H9 (cell line): ENCODE results near the gene CFAP97D2. TPM values are rescaled to one million over a fixed set of nuclear protein-coding genes. Genes with fewer than 3 reads are reported as not detected.
A peak's percentile ranks its signal among the peaks of the same experiment; 100 is the strongest.

Source experiments
- DNase-seq: peaks from one replicate; pipeline ENCODE4 v3.0.0-alpha.2; 2017
- H2AFZ ChIP-seq: one replicate; pipeline ENCODE4 v1.6.1; 2013; ENCODE audit warnings: mild to moderate bottlenecking, low read length, control low read depth, moderate library complexity
- H2AK5ac ChIP-seq: 2 replicates; pipeline ENCODE4 v1.6.1; 2013; ENCODE audit warnings: low read length, control low read depth, mixed read lengths; ENCODE audit not compliant: insufficient read length
- H2BK120ac ChIP-seq: one replicate; pipeline ENCODE4 v1.6.1; 2013; ENCODE audit warnings: low read depth, mild to moderate bottlenecking, low read length, control low read depth, inconsistent platforms; ENCODE audit not compliant: poor library complexity, severe bottlenecking
- H2BK12ac ChIP-seq: 2 replicates; pipeline ENCODE4 v1.6.1; 2013; ENCODE audit warnings: low read length, control low read depth, mixed read lengths, low read depth; ENCODE audit not compliant: insufficient read length
- H2BK15ac ChIP-seq: 2 replicates; pipeline ENCODE4 v1.6.1; 2013; ENCODE audit warnings: low read depth, low read length, control low read depth
- H2BK20ac ChIP-seq: one replicate; pipeline ENCODE4 v1.6.1; 2013; ENCODE audit warnings: low read depth, mild to moderate bottlenecking, low read length, control low read depth, inconsistent platforms; ENCODE audit not compliant: poor library complexity, severe bottlenecking
- H2BK5ac ChIP-seq: 2 replicates; pipeline ENCODE4 v1.6.1; 2013; ENCODE audit warnings: low read length, control low read depth, mixed read lengths; ENCODE audit not compliant: insufficient read length
- H3K14ac ChIP-seq: 2 replicates; pipeline ENCODE4 v1.6.1; 2013; ENCODE audit warnings: low read length, control low read depth; ENCODE audit not compliant: insufficient read depth
- H3K18ac ChIP-seq: 2 replicates; pipeline ENCODE4 v1.6.1; 2013; ENCODE audit warnings: low read depth, mild to moderate bottlenecking, mixed read lengths, low read length, control low read depth; ENCODE audit not compliant: insufficient read length
- H3K23ac ChIP-seq: 2 replicates; pipeline ENCODE4 v1.6.1; 2013; ENCODE audit warnings: low read length, control low read depth, mixed read lengths, low read depth; ENCODE audit not compliant: insufficient read length
- H3K23me2 ChIP-seq: 2 replicates; pipeline ENCODE4 v1.6.1; 2013; ENCODE audit warnings: low read depth, mild to moderate bottlenecking, mixed read lengths, low read length, control low read depth; ENCODE audit not compliant: insufficient read length, poor library complexity, severe bottlenecking
- H3K27ac ChIP-seq: 2 replicates; pipeline ENCODE4 v1.5.1; 2013; ENCODE audit warnings: low read length, control low read depth, mixed read lengths, low read depth; ENCODE audit not compliant: insufficient read length
- H3K27me3 ChIP-seq: 2 replicates; pipeline ENCODE4 v1.6.1; 2013; ENCODE audit warnings: low read length, control low read depth, inconsistent platforms; ENCODE audit not compliant: insufficient read depth
- H3K4ac ChIP-seq: 2 replicates; pipeline ENCODE4 v1.6.1; 2013; ENCODE audit warnings: low read depth, mild to moderate bottlenecking, control low read depth, inconsistent platforms, low read length, moderate library complexity
- H3K4me1 ChIP-seq: 2 replicates; pipeline ENCODE4 v1.6.1; 2013; ENCODE audit warnings: low read length, control low read depth, inconsistent platforms; ENCODE audit not compliant: insufficient read depth
- H3K4me2 ChIP-seq: 2 replicates; pipeline ENCODE4 v1.6.1; 2013; ENCODE audit warnings: low read length, control low read depth, mixed read lengths; ENCODE audit not compliant: insufficient read length, insufficient read depth
- H3K56ac ChIP-seq: 2 replicates; pipeline ENCODE4 v1.6.1; 2013; ENCODE audit warnings: low read depth, mild to moderate bottlenecking, mixed read lengths, low read length, control low read depth; ENCODE audit not compliant: insufficient read length
- H3K79me1 ChIP-seq: 2 replicates; pipeline ENCODE4 v1.6.1; 2013; ENCODE audit warnings: low read depth, mild to moderate bottlenecking, moderate library complexity, low read length, control low read depth, inconsistent platforms; ENCODE audit not compliant: insufficient read depth, poor library complexity, severe bottlenecking
- H3K79me2 ChIP-seq: 2 replicates; pipeline ENCODE4 v1.6.1; 2013; ENCODE audit warnings: low read length, control low read depth, inconsistent platforms; ENCODE audit not compliant: insufficient read depth
- H3K9ac ChIP-seq: 2 replicates; pipeline ENCODE4 v1.6.1; 2013; ENCODE audit warnings: low read length, control low read depth, mixed read lengths; ENCODE audit not compliant: insufficient read length; ENCODE audit errors: extremely low read depth
- H3K9me3 ChIP-seq: one replicate; pipeline ENCODE4 v1.6.1; 2013; ENCODE audit warnings: low read depth, low read length, inconsistent platforms; ENCODE audit not compliant: control insufficient read depth
- H3T11ph ChIP-seq: one replicate; pipeline ENCODE4 v1.6.1; 2013; ENCODE audit warnings: mild to moderate bottlenecking, low read length, control low read depth, inconsistent platforms
- H4K20me1 ChIP-seq: one replicate; pipeline ENCODE4 v1.6.1; 2013; ENCODE audit not compliant: control insufficient read depth, insufficient read length, insufficient read depth
- H4K5ac ChIP-seq: 2 replicates; pipeline ENCODE4 v1.6.1; 2013; ENCODE audit warnings: low read depth, mild to moderate bottlenecking, mixed read lengths, low read length, control low read depth; ENCODE audit not compliant: insufficient read length
- H4K8ac ChIP-seq: replicated peaks from 2 replicates; pipeline ENCODE4 v1.6.1; 2013; ENCODE audit warnings: low read length, control low read depth, mixed read lengths, low read depth; ENCODE audit not compliant: insufficient read length
- H4K91ac ChIP-seq: 2 replicates; pipeline ENCODE4 v1.6.1; 2013; ENCODE audit warnings: low read depth, mild to moderate bottlenecking, moderate library complexity, mixed read lengths, low read length, control low read depth; ENCODE audit not compliant: insufficient read length
- H3K27ac Mint-ChIP-seq, 3 experiments: 2 replicates in 2 of 3; 3 replicates in 1 of 3; pipeline ENCODE4 v1.8.0; 2020 to 2021; ENCODE audit warnings: mixed read lengths in 3 of 3, mild to moderate bottlenecking in 1 of 3, moderate library complexity in 1 of 3
- H3K27me3 Mint-ChIP-seq: 2 replicates; pipeline ENCODE4 v1.8.0; 2021; ENCODE audit warnings: low read depth, mild to moderate bottlenecking, moderate library complexity, mixed read lengths
- H3K36me3 Mint-ChIP-seq, 3 experiments: 2 replicates in 2 of 3; 3 replicates in 1 of 3; pipeline ENCODE4 v1.8.0; 2020 to 2021; ENCODE audit warnings: low read depth in 3 of 3, mixed read lengths in 3 of 3; ENCODE audit not compliant: insufficient read depth in 1 of 3
- H3K4me1 Mint-ChIP-seq, 2 experiments: 2 replicates each; pipeline ENCODE4 v1.8.0; 2020; ENCODE audit warnings: mixed read lengths in 2 of 2
- H3K4me3 Mint-ChIP-seq, 2 experiments: 2 replicates in 1 of 2; 3 replicates in 1 of 2; pipeline ENCODE4 v1.8.0; 2020 to 2021; ENCODE audit warnings: mild to moderate bottlenecking in 2 of 2, mixed read lengths in 2 of 2, moderate library complexity in 1 of 2
- H3K9me3 Mint-ChIP-seq, 2 experiments: 2 replicates in 1 of 2; 3 replicates in 1 of 2; pipeline ENCODE4 v1.8.0; 2020; ENCODE audit warnings: mild to moderate bottlenecking in 2 of 2, mixed read lengths in 2 of 2, moderate library complexity in 1 of 2
- WGBS: extraction: QIAGEN DNeasy Blood & Tissue Kit; methylation state at CpG from one replicate; pipeline ENCODE4 v1.1.7; 2013; ENCODE audit warnings: missing lambda C conversion rate, low lambda C conversion rate, mixed read lengths; ENCODE audit not compliant: insufficient read length; ENCODE audit errors: extremely low coverage; 5-methylcytosine and 5-hydroxymethylcytosine counted together
- total RNA-seq: library from RNA; stranded (reverse); gene quantifications from 2 replicates; pipeline ENCODE4 v1.2.1, GENCODE V29; 2021
- TF ChIP-seq, protein P1 (sequence below): fragments of 200-600 bp; sonication (generic); conservative IDR thresholded peaks from 3 replicates; pipeline ENCODE4 v1.8.0; 2021; ENCODE audit warnings: antibody characterized with exemption, mild to moderate bottlenecking

The CFAP97D2 gene
- total RNA-seq, 1 experiment from 2014 or later, result not detected

- no peak overlapping the region for H3T11ph ChIP-seq
- peak overlapping the region in 2 of 3 experiments; percentile 1 to 10; a peak in 2 of 7 replicates for H3K27ac Mint-ChIP-seq
- H4K8ac ChIP-seq, result no peak overlapping the region
- peaks cover 0 to 3% of the 10 kb centered on the region in 2 experiments; a peak in 2 of 5 replicates for H3K9me3 Mint-ChIP-seq
- no peaks in the 10 kb centered on the region for H3K27me3 ChIP-seq
- DNase-seq, result no peak
- H2BK15ac ChIP-seq, result no peak overlapping the region
- H3K4me1 ChIP-seq, result peaks cover 16% of the 10 kb centered on the region; the same call in 1 of the 2 replicates
- no peaks in the 10 kb centered on the region; the same call in 1 of the 2 replicates for H3K27me3 Mint-ChIP-seq
- H3K9me3 ChIP-seq, result no peaks in the 10 kb centered on the region
- H3K4me1 Mint-ChIP-seq, result peaks cover 54 to 56% of the 10 kb centered on the region in 2 experiments
- H3K23ac ChIP-seq, result no peak overlapping the region
- no peak overlapping the region for H2BK120ac ChIP-seq
- H3K4me2 ChIP-seq, result no peak overlapping the region
- no peaks in the 10 kb centered on the region for H3K23me2 ChIP-seq
- H2BK20ac ChIP-seq, result no peak overlapping the region
- H3K36me3 Mint-ChIP-seq, result no peaks in the 10 kb centered on the region
- no peak overlapping the region for H2AK5ac ChIP-seq
- no peak overlapping the region for H3K4ac ChIP-seq
- no peaks in the 10 kb centered on the region for H3K79me1 ChIP-seq
- TF ChIP-seq, protein P1, sequence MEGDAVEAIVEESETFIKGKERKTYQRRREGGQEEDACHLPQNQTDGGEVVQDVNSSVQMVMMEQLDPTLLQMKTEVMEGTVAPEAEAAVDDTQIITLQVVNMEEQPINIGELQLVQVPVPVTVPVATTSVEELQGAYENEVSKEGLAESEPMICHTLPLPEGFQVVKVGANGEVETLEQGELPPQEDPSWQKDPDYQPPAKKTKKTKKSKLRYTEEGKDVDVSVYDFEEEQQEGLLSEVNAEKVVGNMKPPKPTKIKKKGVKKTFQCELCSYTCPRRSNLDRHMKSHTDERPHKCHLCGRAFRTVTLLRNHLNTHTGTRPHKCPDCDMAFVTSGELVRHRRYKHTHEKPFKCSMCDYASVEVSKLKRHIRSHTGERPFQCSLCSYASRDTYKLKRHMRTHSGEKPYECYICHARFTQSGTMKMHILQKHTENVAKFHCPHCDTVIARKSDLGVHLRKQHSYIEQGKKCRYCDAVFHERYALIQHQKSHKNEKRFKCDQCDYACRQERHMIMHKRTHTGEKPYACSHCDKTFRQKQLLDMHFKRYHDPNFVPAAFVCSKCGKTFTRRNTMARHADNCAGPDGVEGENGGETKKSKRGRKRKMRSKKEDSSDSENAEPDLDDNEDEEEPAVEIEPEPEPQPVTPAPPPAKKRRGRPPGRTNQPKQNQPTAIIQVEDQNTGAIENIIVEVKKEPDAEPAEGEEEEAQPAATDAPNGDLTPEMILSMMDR, result no peak
- H3K27ac ChIP-seq, result no peak overlapping the region
- H3K4me3 Mint-ChIP-seq, result peak overlapping the region in 1 of 2 experiments; percentile 39; a peak in 3 of 5 replicates
- no peak overlapping the region for H3K56ac ChIP-seq
- no peak overlapping the region for H2BK12ac ChIP-seq
- H4K91ac ChIP-seq, result no peak overlapping the region
- H3K14ac ChIP-seq, result no peak overlapping the region
- no peak overlapping the region for H4K5ac ChIP-seq
- H3K79me2 ChIP-seq, result no peaks in the 10 kb centered on the region
- H4K20me1 ChIP-seq, result no peaks in the 10 kb centered on the region
- no peak overlapping the region for H3K9ac ChIP-seq
- WGBS, result no CpG with 5 or more reads among the region's 2 CpGs
- H2BK5ac ChIP-seq, result no peak overlapping the region
- H3K18ac ChIP-seq, result no peak overlapping the region
- no peak overlapping the region for H2AFZ ChIP-seq
These were observed 48.5 kb downstream of the CFAP97D2 start for GRCh38 chr13:114227528-114227927.
